ENCODE measurements around the gene AP1G1. TPM values are rescaled to one million over a fixed set of nuclear protein-coding genes. Genes with fewer than 3 reads are reported as not detected.
A peak's percentile ranks its signal among the peaks of the same experiment; 100 is the strongest.

AP1G1 gene
- total and polyA plus RNA-seq, 2 of the 8 experiments (the other 6 are each of a cell fraction or from before 2014, with no cell fraction given) = 43.9 to 68.4 TPM

GRCh38 chr16:71845639-71846430 lies 37.2 kb upstream of the AP1G1 start, which contains the start of gene ATXN1L (continued):
- no peak for TF ChIP-seq NANOG (IDR thresholded peaks at IDR 0.05; ENCODE audit: insufficient read depth, low read depth, low read length, poor library complexity, severe bottlenecking)
- TF ChIP-seq GTF2F1 (IDR thresholded peaks at IDR 0.05; ENCODE audit: borderline replicate concordance, low read depth, low read length) = no peak
- peak; percentile 75 for TF ChIP-seq CEBPB (IDR thresholded peaks at IDR 0.05; ENCODE audit: low read depth, low read length)
- TF ChIP-seq CREB1 (IDR thresholded peaks at IDR 0.05) = peak; percentile 99
- TF ChIP-seq RBBP5 (IDR thresholded peaks at IDR 0.05; ENCODE audit: borderline replicate concordance, low read depth, low read length) = peak; percentile 96; the same call in 1 of the 2 replicates
- peak; percentile 54; the same call in 1 of the 2 replicates for TF ChIP-seq USF2 (IDR thresholded peaks at IDR 0.05; ENCODE audit: low read length)
- no peak for TF ChIP-seq CHD2 (IDR thresholded peaks at IDR 0.05; ENCODE audit: low read length)
- no peak for TF ChIP-seq SUZ12 (IDR thresholded peaks at IDR 0.05; ENCODE audit: low read length)
- TF ChIP-seq CTBP2 (IDR thresholded peaks at IDR 0.05; ENCODE audit: borderline replicate concordance, insufficient read depth, insufficient read length, low read length) = no peak
- TF ChIP-seq CBX8 (IDR thresholded peaks at IDR 0.05; ENCODE audit: borderline replicate concordance, low read depth, low read length) = no peak
- peak; percentile 99 for TF ChIP-seq PHF8 (conservative IDR thresholded peaks at IDR 0.05; ENCODE audit: low read depth, low read length)
- no peak for TF ChIP-seq SIRT6 (IDR thresholded peaks at IDR 0.05; ENCODE audit: low read length)
- peak; percentile 94 for TF ChIP-seq TAF1 (IDR thresholded peaks at IDR 0.05; ENCODE audit: low read depth, low read length)
- TF ChIP-seq HDAC2 (IDR thresholded peaks at IDR 0.05; ENCODE audit: borderline replicate concordance in 1 of 2, low read depth in 2 of 2, low read length in 2 of 2) = 0 out of 4 replicates have a peak, but pooled peaks of 1 of the 2 experiments have one; percentile 28
- TF ChIP-seq TAF7 (optimal IDR thresholded peaks at IDR 0.05; ENCODE audit: borderline replicate concordance, low read depth, low read length) = peak; percentile 84
- TF ChIP-seq RAD21 (IDR thresholded peaks at IDR 0.05 in 1 of 2, conservative IDR thresholded peaks at IDR 0.05 in 1 of 2; ENCODE audit: low read depth in 2 of 2, low read length in 2 of 2) = no peak
- TF ChIP-seq RNF2 (IDR thresholded peaks at IDR 0.05; ENCODE audit: borderline replicate concordance, low read depth, low read length, missing control alignments, poor library complexity, severe bottlenecking) = no peak
- TF ChIP-seq SP2 (IDR thresholded peaks at IDR 0.05; ENCODE audit: low read length) = no peak
- peak; percentile 97 for TF ChIP-seq POLR2AphosphoS5 (IDR thresholded peaks at IDR 0.05; ENCODE audit: low read depth, low read length)
